ENCODE data around the gene TMOD1.

TMOD1 gene

GRCh38 chr9:97502222-97502983 lies 937 bp downstream of the TMOD1 start:
- Histone ChIP-seq H3K9me3 (ENCODE audit: control insufficient read depth, low read length) (no peaks in the 10 kb centered on the region), H3K4me2 (ENCODE audit: low read length, poor library complexity, severe bottlenecking) (peak overlapping the region; percentile 91), H3K36me3 (ENCODE audit: control insufficient read depth in 1 of 2, insufficient read depth in 2 of 2, low read depth in 1 of 2, low read length in 2 of 2) (no peaks in the 10 kb centered on the region), H2BK15ac (ENCODE audit: low read depth, poor library complexity, severe bottlenecking) (peak overlapping the region; percentile 3), H4K8ac (ENCODE audit: low read length) (no peak overlapping the region), H3K79me1 (replicated peaks; ENCODE audit: low read length, poor library complexity, severe bottlenecking) (no peaks in the 10 kb centered on the region), H3K27me3 (ENCODE audit: control insufficient read depth in 1 of 2, insufficient read depth in 1 of 2, low read length in 2 of 2) (peaks cover 42 to 56% of the 10 kb centered on the region in 2 experiments), H2AFZ (ENCODE audit: low read depth, low read length) (no peak overlapping the region), H3K4me3 (ENCODE audit: insufficient read depth in 1 of 2, low read depth in 1 of 2, low read length in 2 of 2) (peak overlapping the region; percentile 58 to 72), H2BK5ac (ENCODE audit: low read depth, low read length, poor library complexity, severe bottlenecking) (no peak overlapping the region), H3K27ac (ENCODE audit: low read length, poor library complexity, severe bottlenecking) (no peak overlapping the region), H2BK12ac (ENCODE audit: low read length in 2 of 2) (peak overlapping the region in 1 of 2 experiments; percentile 21), H3K14ac (ENCODE audit: low read length in 2 of 2) (no peak overlapping the region), H3K23ac (ENCODE audit: low read length in 2 of 2) (peak overlapping the region in 1 of 2 experiments; percentile 34), H3K18ac (ENCODE audit: low read depth in 1 of 2, low read length in 2 of 2) (no peak overlapping the region), H2AK5ac (ENCODE audit: low read length, severe bottlenecking) (no peak overlapping the region), H4K91ac (ENCODE audit: low read length) (no peak overlapping the region), H3K4ac (ENCODE audit: low read depth in 1 of 2, low read length in 2 of 2) (no peak overlapping the region), H3K9ac (ENCODE audit: low read length) (no peak overlapping the region), H3K4me1 (ENCODE audit: control insufficient read depth, insufficient read depth, low read depth, low read length) (peaks cover 19% of the 10 kb centered on the region), H2BK120ac (ENCODE audit: low read depth, low read length) (no peak overlapping the region)
- DNase-seq: no peak
- WGBS: 2% methylated on average over 49 of the region's 49 CpGs

DNA sequence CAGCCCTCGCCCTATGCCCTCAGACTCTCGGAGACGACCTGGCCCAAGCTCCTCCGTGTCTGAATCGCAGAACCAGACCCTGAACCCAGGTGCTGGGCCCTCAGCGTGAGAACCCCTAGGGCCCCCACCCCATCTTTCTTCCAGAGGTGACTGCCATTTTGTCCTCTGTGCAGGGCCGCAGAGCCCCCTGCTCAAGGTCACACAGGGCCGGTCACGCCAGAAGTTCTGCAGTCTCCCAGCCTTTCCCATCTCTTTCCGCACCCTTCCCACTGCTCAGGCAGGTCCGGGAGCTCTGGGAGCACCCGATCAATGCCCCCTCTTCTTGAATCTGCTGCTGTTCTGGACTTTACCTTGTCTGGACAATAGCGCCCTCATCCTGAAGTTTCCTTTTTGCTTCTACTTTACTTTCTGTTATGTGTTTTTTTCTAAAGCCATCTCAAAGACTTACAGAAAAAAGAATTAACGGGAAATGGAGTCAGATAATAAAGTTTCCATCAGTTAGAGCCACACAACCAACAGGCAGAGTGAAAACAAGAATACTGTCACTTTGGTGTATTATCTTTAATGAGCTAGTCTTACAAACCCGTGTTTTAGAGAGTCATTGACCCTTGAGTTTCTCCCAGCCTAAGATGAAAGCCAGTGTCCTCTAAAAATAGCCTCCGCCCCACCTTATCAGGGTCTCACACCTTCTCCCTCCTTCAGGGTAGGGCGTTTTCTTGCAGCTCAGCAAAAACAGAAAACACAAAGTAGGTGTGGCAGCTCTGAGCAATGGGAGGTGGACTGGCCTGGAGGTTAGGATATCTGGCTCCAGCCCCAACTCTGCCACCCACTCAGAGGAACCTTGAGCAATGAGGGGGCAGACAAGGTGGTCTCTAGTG lies 1.8 kb downstream of the TMOD1 start:
- H3K27me3 ChIP-seq (ENCODE audit: control insufficient read depth in 1 of 2, insufficient read depth in 1 of 2, low read length in 2 of 2): peaks cover 42 to 56% of the 10 kb centered on the region in 2 experiments
- H3K23ac ChIP-seq (ENCODE audit: low read length in 2 of 2): peak overlapping the region in 1 of 2 experiments; percentile 34
- H3K4me2 ChIP-seq (ENCODE audit: low read length, poor library complexity, severe bottlenecking): no peak overlapping the region
- H2AFZ ChIP-seq (ENCODE audit: low read depth, low read length): no peak overlapping the region
- no peak overlapping the region for H2BK5ac ChIP-seq (ENCODE audit: low read depth, low read length, poor library complexity, severe bottlenecking)
- H4K8ac ChIP-seq (ENCODE audit: low read length): no peak overlapping the region
- DNase-seq: no peak
- no peak overlapping the region for H2AK5ac ChIP-seq (ENCODE audit: low read length, severe bottlenecking)
- no peak overlapping the region for H2BK12ac ChIP-seq (ENCODE audit: low read length in 2 of 2)
- H3K79me1 ChIP-seq (replicated peaks; ENCODE audit: low read length, poor library complexity, severe bottlenecking): no peaks in the 10 kb centered on the region
- no peak overlapping the region for H3K27ac ChIP-seq (ENCODE audit: low read length, poor library complexity, severe bottlenecking)
- WGBS: 16% methylated on average over 13 of the region's 17 CpGs
- no peaks in the 10 kb centered on the region for H3K9me3 ChIP-seq (ENCODE audit: control insufficient read depth, low read length)
- H3K4me3 ChIP-seq (ENCODE audit: insufficient read depth in 1 of 2, low read depth in 1 of 2, low read length in 2 of 2): peak overlapping the region in 1 of 2 experiments; percentile 72
- H3K4ac ChIP-seq (ENCODE audit: low read depth in 1 of 2, low read length in 2 of 2): no peak overlapping the region
- H3K18ac ChIP-seq (ENCODE audit: low read depth in 1 of 2, low read length in 2 of 2): no peak overlapping the region
- H3K4me1 ChIP-seq (ENCODE audit: control insufficient read depth, insufficient read depth, low read depth, low read length): peaks cover 19% of the 10 kb centered on the region
- no peak overlapping the region for H3K14ac ChIP-seq (ENCODE audit: low read length in 2 of 2)
- no peak overlapping the region for H2BK15ac ChIP-seq (ENCODE audit: low read depth, poor library complexity, severe bottlenecking)
- H4K91ac ChIP-seq (ENCODE audit: low read length): no peak overlapping the region
- no peak overlapping the region for H2BK120ac ChIP-seq (ENCODE audit: low read depth, low read length)
- no peak overlapping the region for H3K9ac ChIP-seq (ENCODE audit: low read length)
- no peaks in the 10 kb centered on the region for H3K36me3 ChIP-seq (ENCODE audit: control insufficient read depth in 1 of 2, insufficient read depth in 2 of 2, low read depth in 1 of 2, low read length in 2 of 2)

DNA sequence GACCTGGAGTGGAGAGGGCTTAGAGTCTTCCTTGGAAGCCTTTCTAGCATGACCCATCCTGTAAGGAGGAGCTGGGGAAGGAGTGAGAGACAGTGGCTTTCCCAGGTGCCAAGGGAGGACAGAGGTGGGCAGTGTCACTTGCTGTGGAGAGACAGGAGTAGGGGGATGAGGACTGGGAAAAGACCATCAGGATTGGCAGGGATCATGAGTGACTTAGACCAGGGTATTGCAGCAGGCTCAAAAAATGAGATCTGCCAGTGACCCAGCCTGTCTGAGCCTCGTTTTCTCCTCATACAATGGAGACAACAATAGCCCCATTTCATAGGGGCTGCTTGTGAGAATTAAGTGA lies 2.4 kb downstream of the TMOD1 start:
- H2BK12ac ChIP-seq (ENCODE audit: low read length in 2 of 2): no peak overlapping the region
- H3K4me2 ChIP-seq (ENCODE audit: low read length, poor library complexity, severe bottlenecking): no peak overlapping the region
- no peak for DNase-seq
- no peaks in the 10 kb centered on the region for H3K36me3 ChIP-seq (ENCODE audit: control insufficient read depth in 1 of 2, insufficient read depth in 2 of 2, low read depth in 1 of 2, low read length in 2 of 2)
- no peak overlapping the region for H2AK5ac ChIP-seq (ENCODE audit: low read length, severe bottlenecking)
- H3K14ac ChIP-seq (ENCODE audit: low read length in 2 of 2): no peak overlapping the region
- no peak overlapping the region for H2BK15ac ChIP-seq (ENCODE audit: low read depth, poor library complexity, severe bottlenecking)
- H4K91ac ChIP-seq (ENCODE audit: low read length): no peak overlapping the region
- no peak overlapping the region for H2BK120ac ChIP-seq (ENCODE audit: low read depth, low read length)
- H3K4me1 ChIP-seq (ENCODE audit: control insufficient read depth, insufficient read depth, low read depth, low read length): peaks cover 19% of the 10 kb centered on the region
- H2AFZ ChIP-seq (ENCODE audit: low read depth, low read length): no peak overlapping the region
- 100% methylated on average over 1 of the region's 1 CpG for WGBS
- no peak overlapping the region for H3K4ac ChIP-seq (ENCODE audit: low read depth in 1 of 2, low read length in 2 of 2)
- no peaks in the 10 kb centered on the region for H3K79me1 ChIP-seq (replicated peaks; ENCODE audit: low read length, poor library complexity, severe bottlenecking)
- H4K8ac ChIP-seq (ENCODE audit: low read length): no peak overlapping the region
- no peaks in the 10 kb centered on the region for H3K9me3 ChIP-seq (ENCODE audit: control insufficient read depth, low read length)
- H2BK5ac ChIP-seq (ENCODE audit: low read depth, low read length, poor library complexity, severe bottlenecking): no peak overlapping the region
- H3K9ac ChIP-seq (ENCODE audit: low read length): no peak overlapping the region
- H3K27me3 ChIP-seq (ENCODE audit: control insufficient read depth in 1 of 2, insufficient read depth in 1 of 2, low read length in 2 of 2): peaks cover 42 to 56% of the 10 kb centered on the region in 2 experiments
- H3K4me3 ChIP-seq (ENCODE audit: insufficient read depth in 1 of 2, low read depth in 1 of 2, low read length in 2 of 2): no peak overlapping the region
- no peak overlapping the region for H3K23ac ChIP-seq (ENCODE audit: low read length in 2 of 2)
- no peak overlapping the region for H3K27ac ChIP-seq (ENCODE audit: low read length, poor library complexity, severe bottlenecking)
- no peak overlapping the region for H3K18ac ChIP-seq (ENCODE audit: low read depth in 1 of 2, low read length in 2 of 2)

All from mesenchymal stem cell (in vitro differentiated cells and primary cell).